Activated CD4-positive, alpha-beta T cell treated with anti-CD3 and anti-CD28 coated beads for 24 hours (primary cell): ENCODE data around the gene CTLA4.

Source experiments
- DNase-seq, 2 donors: peaks; one replicate each; pipeline ENCODE4 v3.0.0-alpha.2; 2020; ENCODE audit warnings: low read depth in 2 of 2

Gene CTLA4

GRCh38 chr2:203867561-203868200 is at the start of gene CTLA4:
CTLA4 (plus strand) TSS chr2:203867771; CDS start chr2:203867943, 172 bp downstream.
- DNase-seq = no peak

- DNase-seq = no peak
These were observed 48.9 kb upstream of the CTLA4 start for GRCh38 chr2:203818656-203819055.

DNA sequence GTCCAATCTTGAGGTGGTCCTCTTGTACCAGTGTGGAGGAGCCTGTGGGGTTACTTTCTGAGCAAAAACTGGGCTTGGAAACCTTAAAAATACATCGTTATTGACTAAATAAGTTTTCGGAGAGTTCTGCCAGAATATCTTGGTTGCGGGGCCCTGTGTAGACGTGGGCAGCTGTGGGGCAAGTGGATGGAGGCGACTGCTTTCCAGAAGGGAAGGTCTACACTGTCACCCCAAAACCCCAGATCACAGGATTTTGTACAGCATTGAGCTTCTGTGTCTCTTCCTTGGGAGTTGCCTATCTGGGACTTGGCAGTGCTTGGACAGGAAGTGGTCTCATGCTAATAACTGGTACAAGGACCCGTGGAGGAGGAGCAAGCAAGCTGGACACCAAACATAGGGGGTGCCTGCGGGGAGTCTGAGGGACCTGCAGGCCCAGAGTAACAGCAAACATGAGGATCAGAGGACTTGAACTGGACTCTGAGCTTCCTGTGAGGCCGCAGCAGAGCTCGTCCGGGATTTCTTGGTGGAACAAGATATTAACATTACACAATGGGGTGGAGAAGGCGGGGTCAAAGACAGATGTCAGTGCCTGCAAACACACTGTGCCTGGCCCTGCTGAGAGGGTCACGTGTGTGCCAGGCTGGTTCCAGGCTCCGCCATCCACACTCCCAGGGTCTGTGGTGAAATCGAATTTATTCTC is 48.0 kb upstream of the CTLA4 start:
- no peak for DNase-seq

DNA sequence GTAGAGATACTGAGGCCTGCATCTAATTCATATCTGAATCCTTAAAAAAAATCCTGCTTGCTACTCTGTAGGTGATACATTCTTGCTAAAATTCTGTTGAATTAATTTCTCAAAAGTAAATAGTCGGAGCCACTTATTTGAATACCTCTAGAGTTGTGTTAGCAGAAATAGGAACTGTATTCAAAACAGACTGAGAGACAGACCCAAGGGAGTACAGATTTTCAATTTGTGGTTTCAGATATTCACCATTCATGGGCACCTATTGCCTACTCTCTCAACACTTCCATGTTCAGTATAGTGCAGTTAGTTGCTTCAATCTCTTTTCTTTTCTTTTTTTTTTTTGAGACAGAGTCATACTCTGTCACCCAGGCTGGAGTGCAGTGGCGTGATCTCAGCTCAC is 46.6 kb upstream of the CTLA4 start:
- no peak for DNase-seq

GRCh38 chr2:203822240-203822639 is 45.3 kb upstream of the CTLA4 start:
- no peak for DNase-seq

DNA sequence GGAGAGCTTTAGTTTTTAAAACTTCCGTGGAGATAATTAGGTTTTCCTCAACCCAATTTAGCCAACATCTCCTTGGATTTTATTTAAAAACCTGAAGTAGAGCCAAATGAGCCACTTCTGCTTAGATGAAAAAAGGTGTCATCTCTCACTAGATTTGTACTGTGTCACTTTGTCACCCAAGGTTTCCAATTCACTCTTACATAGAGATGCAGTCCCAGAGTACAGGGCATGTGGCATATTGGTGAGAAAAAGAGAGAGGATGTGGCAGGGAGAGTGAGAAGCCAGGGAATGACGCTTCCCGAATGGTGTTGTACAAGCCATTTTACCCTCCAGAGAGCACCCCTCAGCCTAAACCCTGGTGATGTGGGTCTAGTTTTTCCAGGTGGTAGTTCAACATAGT is 44.4 kb upstream of the CTLA4 start:
- no peak for DNase-seq

DNA sequence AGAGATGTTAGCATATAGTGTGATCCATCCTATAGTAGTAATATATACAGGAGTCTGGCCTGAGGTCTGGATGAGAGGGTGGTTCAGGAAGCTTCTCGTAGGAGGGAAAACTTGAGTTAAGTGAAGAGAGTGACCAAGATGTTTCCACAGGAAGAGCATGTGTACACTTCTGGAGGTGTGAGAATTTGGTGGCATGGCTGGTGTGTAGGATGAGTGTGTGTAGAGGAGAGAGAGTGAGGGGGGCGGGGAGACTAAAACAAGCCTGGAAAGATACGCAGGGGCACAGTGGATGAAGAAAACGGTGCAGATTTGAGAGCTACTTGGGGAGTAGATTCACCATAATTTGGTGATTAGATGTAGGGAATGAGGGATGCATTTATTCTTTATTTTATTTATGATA is 43.5 kb upstream of the CTLA4 start:
- DNase-seq = no peak

GRCh38 chr2:203824603-203825002 is 43.0 kb upstream of the CTLA4 start:
- no peak for DNase-seq

- DNase-seq = no peak
These were observed 40.9 kb upstream of the CTLA4 start for GRCh38 chr2:203826704-203827103.

DNA sequence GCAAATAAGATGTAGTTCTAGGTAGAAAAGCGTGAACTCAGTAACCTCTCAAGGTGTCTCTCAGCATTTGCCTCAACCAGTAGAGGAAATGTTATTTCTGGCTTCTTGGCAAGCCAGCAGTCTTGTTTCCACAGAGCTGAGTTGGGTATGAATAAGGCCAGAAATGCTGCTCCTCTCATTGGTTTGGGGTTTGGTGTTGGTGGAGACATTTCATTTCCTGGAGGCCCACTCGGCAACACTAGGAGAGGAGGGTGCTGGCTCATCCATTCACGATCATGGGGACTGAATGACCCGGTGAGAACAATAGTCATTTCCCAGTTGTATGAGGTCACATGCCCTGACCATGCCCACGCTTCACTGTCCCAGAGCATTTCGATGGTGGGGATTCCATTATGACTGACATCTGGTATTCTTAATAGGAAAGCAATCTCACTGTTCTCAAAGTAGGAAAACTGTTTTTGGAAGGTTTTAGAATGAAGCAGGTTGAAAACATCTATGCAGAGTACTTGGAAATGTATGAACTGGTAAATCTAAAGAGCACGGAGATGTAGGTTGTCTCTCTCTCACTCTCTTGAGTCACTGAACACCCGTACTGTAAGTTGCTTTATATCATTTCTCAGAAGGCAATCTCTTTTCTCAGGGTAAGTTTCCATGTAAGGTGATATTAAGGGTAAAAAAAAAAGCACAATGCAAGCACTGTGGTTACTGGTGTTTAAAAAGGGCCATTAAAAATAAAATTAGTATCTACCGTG is 37.1 kb upstream of the CTLA4 start:
- peak; percentile 41 to 43 for DNase-seq

GRCh38 chr2:203835420-203835819 is 32.2 kb upstream of the CTLA4 start:
- no peak for DNase-seq

DNA sequence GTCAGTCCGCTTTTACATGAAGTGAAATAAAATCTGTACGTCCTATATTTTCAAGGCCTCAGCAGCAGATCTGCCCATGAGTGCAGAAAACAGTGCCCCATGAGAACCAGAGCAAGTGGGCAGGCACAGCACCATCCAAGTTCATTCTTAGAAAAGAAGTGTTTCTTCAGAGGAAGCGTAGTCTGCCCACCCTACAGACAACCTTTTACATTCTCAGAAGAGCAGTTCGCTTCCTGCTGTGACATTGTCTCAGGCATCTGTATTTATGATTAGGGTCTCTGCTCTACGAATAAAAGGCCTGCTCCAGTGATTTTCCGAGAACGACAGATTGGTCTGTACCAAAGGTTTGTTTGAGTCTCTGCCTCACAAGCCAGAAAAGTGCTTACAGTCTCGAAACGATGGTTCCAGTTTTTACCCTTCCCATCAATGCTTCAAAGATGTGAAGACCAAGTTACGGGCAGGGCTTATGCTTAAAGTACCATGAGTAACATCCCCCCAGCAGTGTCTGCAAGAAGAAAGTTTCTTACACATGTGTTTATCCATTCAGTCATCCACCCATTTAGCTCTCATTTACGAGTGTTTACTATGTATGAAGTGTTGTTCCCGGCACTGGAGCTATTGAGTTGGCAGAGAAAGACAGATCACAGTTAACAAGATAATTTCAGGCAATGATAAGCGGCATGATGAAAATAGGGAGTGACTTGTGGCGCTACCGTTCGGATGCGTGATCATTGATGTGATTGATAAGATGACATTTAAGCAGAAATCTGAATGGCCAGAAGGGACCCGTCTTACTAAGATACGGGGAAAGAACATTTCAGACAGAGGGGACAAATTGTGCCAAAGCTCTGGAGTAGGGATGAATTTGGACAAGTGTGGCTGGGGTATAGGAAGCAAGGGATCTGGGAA is 31.4 kb upstream of the CTLA4 start:
- no peak for DNase-seq

DNA sequence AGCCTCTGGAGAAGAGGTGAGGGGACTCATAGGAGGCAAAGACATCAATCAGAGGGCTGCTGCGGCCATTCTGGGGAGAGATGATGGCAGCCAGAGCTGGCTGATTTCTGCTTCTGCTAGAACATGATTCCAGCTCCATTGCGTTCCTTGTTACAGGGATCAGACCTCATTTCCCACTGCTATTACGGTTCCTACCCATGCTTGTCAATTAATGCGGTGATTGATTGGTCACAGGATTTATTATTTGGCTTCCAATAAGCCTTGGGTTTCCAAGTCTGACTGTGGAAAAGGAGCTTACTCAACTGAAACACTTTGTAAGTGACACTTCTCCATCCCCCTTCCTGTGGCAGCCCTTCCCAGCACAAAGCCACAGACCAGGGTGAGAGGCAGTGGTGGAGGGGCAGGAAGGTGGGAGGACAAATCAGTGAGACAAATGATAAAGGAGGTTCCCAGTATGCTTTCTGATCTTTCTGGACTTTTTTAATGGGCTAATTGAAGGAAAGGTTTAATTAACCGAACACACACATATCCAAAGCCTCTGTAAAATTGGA is 26.8 kb upstream of the CTLA4 start:
- DNase-seq = no peak

GRCh38 chr2:203841654-203842053 is 25.9 kb upstream of the CTLA4 start:
- DNase-seq = no peak

- DNase-seq = no peak
These were observed 25.2 kb upstream of the CTLA4 start for GRCh38 chr2:203842373-203842772.

- DNase-seq = no peak
These were observed 21.0 kb upstream of the CTLA4 start for GRCh38 chr2:203846490-203847105.

DNA sequence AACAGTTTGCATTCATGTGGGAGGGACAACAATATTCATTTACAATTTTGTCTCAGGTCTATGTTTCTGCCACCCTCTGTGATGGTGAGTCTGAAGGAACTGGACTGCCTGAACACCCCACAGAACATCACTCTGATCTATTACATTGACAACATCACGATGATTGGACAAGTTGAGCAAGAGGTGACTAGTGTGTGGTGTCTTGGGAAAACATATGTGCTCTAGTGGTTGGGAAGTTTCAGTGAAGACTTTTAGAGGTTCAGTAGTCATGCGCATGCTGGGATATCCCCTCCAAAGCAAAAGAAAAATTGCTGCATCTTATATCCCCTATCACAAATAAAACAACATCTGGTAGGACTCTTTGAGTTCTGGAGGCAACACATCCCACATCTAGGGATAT is 18.6 kb upstream of the CTLA4 start:
- DNase-seq = no peak

GRCh38 chr2:203852760-203853159 is 14.8 kb upstream of the CTLA4 start:
- no peak for DNase-seq

DNA sequence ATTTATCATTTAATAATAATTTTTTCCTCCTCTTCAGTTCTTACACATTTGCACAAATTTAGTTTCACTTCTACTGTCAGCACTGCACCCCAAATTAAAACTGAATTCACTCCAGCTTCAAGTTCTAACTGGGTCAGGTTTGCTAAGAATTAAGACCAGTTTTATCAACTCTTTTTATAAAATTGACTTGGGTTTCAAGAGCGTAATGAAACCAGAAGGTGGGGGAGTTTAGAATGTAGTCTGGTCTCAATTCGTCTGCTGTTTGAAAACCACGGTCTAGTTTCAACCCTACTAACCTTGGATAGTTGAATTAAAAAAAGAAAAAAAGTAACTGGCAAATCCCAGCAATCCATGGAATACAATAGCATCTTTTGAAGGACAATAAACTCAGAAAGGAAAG is 14.3 kb upstream of the CTLA4 start:
- no peak for DNase-seq

GRCh38 chr2:203853722-203854121 is 13.8 kb upstream of the CTLA4 start:
- no peak for DNase-seq

GRCh38 chr2:203855274-203855673 is 12.3 kb upstream of the CTLA4 start:
- no peak for DNase-seq
